Right lung (tissue), 5 donors: ENCODE results near the gene RGS19. TPM values are rescaled to one million over a fixed set of nuclear protein-coding genes. Genes with fewer than 3 reads are reported as not detected.

Experiments
- DNase-seq, 2 donors: peaks; one replicate each; pipeline ENCODE4 v3.0.0-alpha.2; 2013
- polyA plus RNA-seq, 5 donors: library from polyadenylated mRNA; unstranded; fragments of 120-200 nt; gene quantifications; one replicate each; pipeline versions ENCODE4 v1.2.1 to v1.2.3, GENCODE V29; 2013; ENCODE audit warnings: inconsistent platforms in 1 of 5, low replicate concordance in 1 of 5; ENCODE audit not compliant: insufficient read length in 5 of 5, insufficient read depth in 1 of 5

RGS19 gene
- polyA plus RNA-seq, 5 donors = 5.7 to 14.9 (median 7.6) TPM

- no peak for DNase-seq
Measured at GRCh38 chr20:64077876-64078551, 1.3 kb downstream of the RGS19 start.

GRCh38 chr20:64077541-64077875 is 1.8 kb downstream of the RGS19 start:
- no peak for DNase-seq

- no peak for DNase-seq
Measured at GRCh38 chr20:64077094-64077493, 2.2 kb downstream of the RGS19 start.

- no peak for DNase-seq
Measured at GRCh38 chr20:64076061-64076997, 3.0 kb downstream of the RGS19 start.

- DNase-seq = no peak
Measured at GRCh38 chr20:64075556-64075955, 3.8 kb downstream of the RGS19 start.

- no peak for DNase-seq
Measured at GRCh38 chr20:64074963-64075362, 4.4 kb downstream of the RGS19 start.

GRCh38 chr20:64074184-64074789 is 5.0 kb downstream of the RGS19 start:
- no peak for DNase-seq

GRCh38 chr20:64073476-64074183 is 5.7 kb downstream of the RGS19 start:
- no peak for DNase-seq

GRCh38 chr20:64072498-64073063 is 6.7 kb downstream of the RGS19 start:
- DNase-seq = no peak

GRCh38 chr20:64071341-64072332 is 7.7 kb downstream of the RGS19 start:
- DNase-seq = no peak

- no peak for DNase-seq
Measured at GRCh38 chr20:64070244-64070993, 8.9 kb downstream of the RGS19 start.

- DNase-seq = no peak
Measured at GRCh38 chr20:64069614-64070243, 9.6 kb downstream of the RGS19 start.

- no peak for DNase-seq
Measured at GRCh38 chr20:64069209-64069613, 10.1 kb downstream of the RGS19 start.

- DNase-seq = no peak
Measured at GRCh38 chr20:64068386-64069208, 10.7 kb downstream of the RGS19 start.

- no peak for DNase-seq
Measured at GRCh38 chr20:64067733-64068307, 11.5 kb downstream of the RGS19 start.

- no peak for DNase-seq
Measured at GRCh38 chr20:64067005-64067632, 12.2 kb downstream of the RGS19 start.

- no peak for DNase-seq
Measured at GRCh38 chr20:64065974-64066343, 13.4 kb downstream of the RGS19 start.
